ENCODE measurements around the gene DICER1. TPM values are rescaled to one million over a fixed set of nuclear protein-coding genes. Genes with fewer than 3 reads are reported as not detected.

The DICER1 gene
- total RNA-seq, 2 donors from 2014 or later, result 104 to 115 TPM

DNA sequence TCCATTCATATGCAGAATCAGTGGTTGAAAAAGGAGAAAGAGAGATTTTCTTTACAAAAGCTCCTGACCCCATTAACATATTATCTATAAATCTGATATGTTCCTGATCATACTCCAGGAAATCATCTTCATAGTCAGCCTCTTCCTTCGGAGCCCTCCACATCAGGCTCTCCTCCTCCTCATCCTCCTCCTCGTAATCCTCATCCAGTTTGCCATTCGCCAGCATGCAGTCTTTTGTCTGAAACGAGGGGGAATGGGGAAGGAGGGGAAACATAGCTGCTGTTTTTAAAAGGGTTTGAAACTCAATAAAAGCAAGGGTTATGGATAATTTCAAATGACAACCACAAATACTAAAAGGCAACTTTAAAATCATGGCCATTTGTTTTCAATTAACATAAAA is 60.9 kb downstream of the DICER1 start:
- H3K4me1 Mint-ChIP-seq (ENCODE audit: low read depth in 2 of 2), result peaks cover 11 to 14% of the 10 kb centered on the region in 2 donors
- no peaks in the 10 kb centered on the region for H3K27me3 Mint-ChIP-seq
- no peak overlapping the region for H3K27ac Mint-ChIP-seq
- H3K36me3 Mint-ChIP-seq, result peaks cover 10% of the 10 kb centered on the region
- ATAC-seq, result no peak
- H3K9me3 Mint-ChIP-seq, result no peaks in the 10 kb centered on the region
- no peak for DNase-seq (ENCODE audit: low spot score)
- no peak overlapping the region for H3K4me3 Mint-ChIP-seq

- Mint-ChIP-seq H3K36me3 (peaks cover 10% of the 10 kb centered on the region), H3K27ac (no peak overlapping the region), H3K9me3 (no peaks in the 10 kb centered on the region), H3K27me3 (no peaks in the 10 kb centered on the region), H3K4me1 (ENCODE audit: low read depth in 2 of 2) (peaks cover 11 to 14% of the 10 kb centered on the region in 2 donors), H3K4me3 (no peak overlapping the region)
- ATAC-seq (no peak), DNase-seq (ENCODE audit: low spot score) (no peak)
Measured at GRCh38 chr14:95095996-95096395, 61.3 kb downstream of the DICER1 start.

- Mint-ChIP-seq H3K9me3 (no peaks in the 10 kb centered on the region), H3K27me3 (no peaks in the 10 kb centered on the region), H3K4me3 (no peak overlapping the region), H3K36me3 (peaks cover 19% of the 10 kb centered on the region), H3K4me1 (ENCODE audit: low read depth in 2 of 2) (peaks cover 4% of the 10 kb centered on the region in 2 donors), H3K27ac (no peak overlapping the region)
- no peak for DNase-seq (ENCODE audit: low spot score)
- no peak for ATAC-seq
Measured at GRCh38 chr14:95092723-95093122, 64.6 kb downstream of the DICER1 start.

- Mint-ChIP-seq H3K27me3 (no peaks in the 10 kb centered on the region), H3K4me3 (no peak overlapping the region), H3K4me1 (ENCODE audit: low read depth in 2 of 2) (no peaks in the 10 kb centered on the region), H3K27ac (no peak overlapping the region), H3K36me3 (peaks cover 14% of the 10 kb centered on the region), H3K9me3 (no peaks in the 10 kb centered on the region)
- DNase-seq (ENCODE audit: low spot score), result no peak
- ATAC-seq, result no peak
Measured at GRCh38 chr14:95091581-95091980, 65.7 kb downstream of the DICER1 start.

DNA sequence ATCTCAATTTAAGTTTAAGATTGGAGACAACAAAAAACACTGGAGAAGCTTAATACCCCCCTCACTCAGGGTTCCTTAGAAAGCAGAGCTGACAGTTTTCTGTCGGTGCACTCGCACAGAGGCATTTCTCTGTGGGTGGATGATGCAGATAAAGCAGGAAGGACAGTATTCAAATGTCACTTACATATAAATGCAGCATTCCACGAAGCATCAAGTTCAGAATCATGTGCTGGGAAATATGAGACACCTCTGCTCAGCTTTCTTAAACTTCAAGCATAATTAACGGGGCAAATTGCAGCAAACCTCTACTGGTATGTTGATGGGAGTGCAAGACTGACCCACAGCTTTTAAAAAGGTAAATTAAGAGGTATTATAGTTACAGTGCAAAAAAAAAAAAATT is 68.7 kb downstream of the DICER1 start:
- H3K4me1 Mint-ChIP-seq (ENCODE audit: low read depth in 2 of 2), result no peaks in the 10 kb centered on the region
- no peak overlapping the region for H3K27ac Mint-ChIP-seq
- ATAC-seq, result no peak
- H3K9me3 Mint-ChIP-seq, result no peaks in the 10 kb centered on the region
- no peak overlapping the region for H3K4me3 Mint-ChIP-seq
- no peaks in the 10 kb centered on the region for H3K27me3 Mint-ChIP-seq
- peaks cover 20% of the 10 kb centered on the region for H3K36me3 Mint-ChIP-seq
- no peak for DNase-seq (ENCODE audit: low spot score)

DNA sequence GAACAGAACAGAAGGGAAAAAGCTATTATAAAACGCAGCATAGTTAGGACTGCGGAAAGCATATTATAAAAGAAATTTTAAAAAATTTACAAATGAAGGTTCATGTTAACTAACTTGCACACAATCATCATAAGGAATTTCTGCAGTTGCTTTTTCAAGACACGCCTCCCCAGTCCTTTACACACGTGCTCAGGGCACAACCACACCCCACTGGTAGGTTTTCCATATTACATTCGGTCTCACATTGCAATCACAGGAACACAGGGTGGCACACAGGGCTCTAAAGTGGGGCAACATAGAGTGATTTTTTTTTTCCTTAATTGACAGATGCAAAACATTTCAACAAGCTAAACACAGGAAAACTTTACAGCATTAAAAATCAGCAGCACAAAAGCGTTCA is 69.7 kb downstream of the DICER1 start:
- ATAC-seq, result no peak
- H3K9me3 Mint-ChIP-seq, result no peaks in the 10 kb centered on the region
- H3K4me3 Mint-ChIP-seq, result no peak overlapping the region
- H3K4me1 Mint-ChIP-seq (ENCODE audit: low read depth in 2 of 2), result no peaks in the 10 kb centered on the region
- peaks cover 20% of the 10 kb centered on the region for H3K36me3 Mint-ChIP-seq
- H3K27ac Mint-ChIP-seq, result no peak overlapping the region
- H3K27me3 Mint-ChIP-seq, result no peaks in the 10 kb centered on the region
- DNase-seq (ENCODE audit: low spot score), result no peak

- ATAC-seq (no peak), DNase-seq (ENCODE audit: low spot score) (no peak)
- Mint-ChIP-seq H3K27me3 (no peaks in the 10 kb centered on the region), H3K4me3 (no peak overlapping the region), H3K36me3 (peaks cover 15% of the 10 kb centered on the region), H3K9me3 (no peaks in the 10 kb centered on the region), H3K4me1 (ENCODE audit: low read depth in 2 of 2) (no peaks in the 10 kb centered on the region), H3K27ac (no peak overlapping the region)
Measured at GRCh38 chr14:95085321-95085720, 72.0 kb downstream of the DICER1 start.

- ATAC-seq (peak in 1 of 2 donors; percentile 60), DNase-seq (ENCODE audit: low spot score) (no peak)
- Mint-ChIP-seq H3K4me1 (ENCODE audit: low read depth in 2 of 2) (no peaks in the 10 kb centered on the region), H3K4me3 (no peak overlapping the region), H3K27me3 (peaks cover 6 to 18% of the 10 kb centered on the region in 2 donors), H3K9me3 (no peaks in the 10 kb centered on the region), H3K36me3 (no peaks in the 10 kb centered on the region), H3K27ac (no peak overlapping the region)
Measured at GRCh38 chr14:95078867-95079266, 78.5 kb downstream of the DICER1 start.

- H3K9me3 Mint-ChIP-seq, result no peaks in the 10 kb centered on the region
- peaks cover 9 to 18% of the 10 kb centered on the region in 2 donors for H3K27me3 Mint-ChIP-seq
- no peak overlapping the region for H3K4me3 Mint-ChIP-seq
- ATAC-seq (no peak), DNase-seq (ENCODE audit: low spot score) (no peak)
- no peak overlapping the region for H3K27ac Mint-ChIP-seq
- H3K4me1 Mint-ChIP-seq (ENCODE audit: low read depth in 2 of 2), result no peaks in the 10 kb centered on the region
- H3K36me3 Mint-ChIP-seq, result no peaks in the 10 kb centered on the region
Measured at GRCh38 chr14:95077345-95077744, 80.0 kb downstream of the DICER1 start.

GRCh38 chr14:95075789-95076188 is 81.5 kb downstream of the DICER1 start:
- ATAC-seq (no peak), DNase-seq (ENCODE audit: low spot score) (no peak)
- no peaks in the 10 kb centered on the region for H3K4me1 Mint-ChIP-seq (ENCODE audit: low read depth in 2 of 2)
- no peak overlapping the region for H3K4me3 Mint-ChIP-seq
- H3K9me3 Mint-ChIP-seq, result no peaks in the 10 kb centered on the region
- peaks cover 9 to 18% of the 10 kb centered on the region in 2 donors for H3K27me3 Mint-ChIP-seq
- no peaks in the 10 kb centered on the region for H3K36me3 Mint-ChIP-seq
- H3K27ac Mint-ChIP-seq, result no peak overlapping the region

DNA sequence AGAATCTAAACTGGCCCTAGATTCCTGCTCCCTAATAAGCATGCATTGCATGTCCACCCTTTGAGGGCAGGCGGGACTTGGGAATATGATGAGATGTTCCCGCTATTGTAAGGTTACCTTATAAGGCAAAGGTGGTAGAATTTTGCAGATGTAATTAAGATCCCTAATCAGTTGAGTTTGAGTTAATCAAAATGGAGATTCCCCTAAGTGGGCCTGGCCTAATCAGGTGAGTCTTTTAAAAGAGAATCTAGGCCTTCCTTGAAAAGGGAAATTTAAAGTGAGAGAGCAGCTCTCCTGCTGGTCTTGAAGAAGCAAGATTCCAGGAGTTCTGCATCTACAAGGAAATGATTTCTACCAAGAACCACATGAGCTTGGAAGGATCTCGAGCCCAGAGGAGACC is 83.4 kb downstream of the DICER1 start:
- DNase-seq (ENCODE audit: low spot score) (no peak), ATAC-seq (no peak)
- no peak overlapping the region for H3K27ac Mint-ChIP-seq
- H3K27me3 Mint-ChIP-seq, result peaks cover 9 to 18% of the 10 kb centered on the region in 2 donors
- H3K9me3 Mint-ChIP-seq, result no peaks in the 10 kb centered on the region
- no peaks in the 10 kb centered on the region for H3K36me3 Mint-ChIP-seq
- no peak overlapping the region for H3K4me3 Mint-ChIP-seq
- H3K4me1 Mint-ChIP-seq (ENCODE audit: low read depth in 2 of 2), result no peaks in the 10 kb centered on the region

DNA sequence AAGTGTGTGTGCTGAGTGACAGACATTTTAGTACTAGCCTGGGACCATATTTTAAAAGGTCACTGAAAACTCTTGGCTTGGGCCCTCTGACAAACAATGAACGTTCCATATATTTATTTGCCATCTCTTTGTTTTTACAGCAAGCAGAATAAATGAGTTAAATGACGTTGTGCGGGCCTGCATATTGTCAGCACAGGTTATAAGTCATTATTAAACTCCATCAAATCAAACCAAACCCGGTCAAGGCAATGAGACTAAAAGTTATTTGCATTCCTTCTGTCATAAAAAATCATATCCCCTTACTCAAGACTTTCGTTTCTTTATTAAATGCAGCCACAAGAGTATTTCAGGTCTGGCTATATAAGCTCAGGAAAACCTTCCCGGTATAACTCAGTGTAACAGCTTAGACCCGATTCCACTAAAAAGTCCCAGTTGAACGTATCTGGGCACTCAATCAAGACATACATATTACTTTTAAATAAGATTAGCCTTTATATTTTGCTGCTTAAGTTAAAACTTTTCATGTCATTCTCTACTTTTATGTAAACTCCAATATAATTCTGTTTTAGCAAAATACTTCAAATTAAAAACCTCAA is 84.9 kb downstream of the DICER1 start:
- no peak for ATAC-seq
- H3K4me1 Mint-ChIP-seq (ENCODE audit: low read depth in 2 of 2), result no peaks in the 10 kb centered on the region
- no peak overlapping the region for H3K4me3 Mint-ChIP-seq
- H3K36me3 Mint-ChIP-seq, result no peaks in the 10 kb centered on the region
- DNase-seq (ENCODE audit: low spot score), result no peak
- no peak overlapping the region for H3K27ac Mint-ChIP-seq
- H3K27me3 Mint-ChIP-seq, result peaks cover 6 to 9% of the 10 kb centered on the region in 2 donors
- H3K9me3 Mint-ChIP-seq, result no peaks in the 10 kb centered on the region

DNA sequence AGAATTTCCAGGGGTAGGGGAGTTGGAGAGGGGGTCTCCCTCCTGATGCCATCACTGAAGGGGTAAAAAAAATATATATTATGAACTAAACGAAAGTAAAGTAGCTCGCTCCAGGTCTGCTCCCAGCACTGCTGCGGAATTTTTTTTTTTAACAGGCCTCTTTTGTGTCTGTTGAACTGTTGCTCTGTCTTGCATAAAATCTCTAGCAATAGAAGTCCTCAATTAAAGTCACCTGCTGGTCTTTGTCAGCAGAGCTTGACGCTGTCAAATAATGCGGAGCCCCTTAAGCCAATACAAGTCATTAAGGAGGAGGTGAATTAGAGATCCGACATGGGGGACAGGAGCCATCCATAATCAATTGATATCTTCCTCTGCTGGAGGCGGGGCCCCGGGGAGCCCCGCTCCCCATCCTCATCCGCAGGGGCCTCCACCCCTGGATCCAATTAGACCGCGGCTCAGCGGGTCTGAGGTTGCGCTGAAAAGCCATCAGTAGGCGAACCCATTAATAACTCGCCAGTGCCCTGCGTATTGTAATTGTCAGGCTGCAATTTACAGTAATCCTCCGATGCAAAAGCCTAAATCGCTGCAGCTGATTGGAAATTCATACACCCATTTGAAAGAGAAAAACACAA is 85.6 kb downstream of the DICER1 start:
- H3K4me1 Mint-ChIP-seq (ENCODE audit: low read depth in 2 of 2), result no peaks in the 10 kb centered on the region
- H3K27me3 Mint-ChIP-seq, result peaks cover 5 to 9% of the 10 kb centered on the region in 2 donors
- H3K4me3 Mint-ChIP-seq, result no peak overlapping the region
- DNase-seq (ENCODE audit: low spot score), result no peak
- H3K9me3 Mint-ChIP-seq, result no peaks in the 10 kb centered on the region
- no peak overlapping the region for H3K27ac Mint-ChIP-seq
- ATAC-seq, result no peak
- H3K36me3 Mint-ChIP-seq, result no peaks in the 10 kb centered on the region

DNA sequence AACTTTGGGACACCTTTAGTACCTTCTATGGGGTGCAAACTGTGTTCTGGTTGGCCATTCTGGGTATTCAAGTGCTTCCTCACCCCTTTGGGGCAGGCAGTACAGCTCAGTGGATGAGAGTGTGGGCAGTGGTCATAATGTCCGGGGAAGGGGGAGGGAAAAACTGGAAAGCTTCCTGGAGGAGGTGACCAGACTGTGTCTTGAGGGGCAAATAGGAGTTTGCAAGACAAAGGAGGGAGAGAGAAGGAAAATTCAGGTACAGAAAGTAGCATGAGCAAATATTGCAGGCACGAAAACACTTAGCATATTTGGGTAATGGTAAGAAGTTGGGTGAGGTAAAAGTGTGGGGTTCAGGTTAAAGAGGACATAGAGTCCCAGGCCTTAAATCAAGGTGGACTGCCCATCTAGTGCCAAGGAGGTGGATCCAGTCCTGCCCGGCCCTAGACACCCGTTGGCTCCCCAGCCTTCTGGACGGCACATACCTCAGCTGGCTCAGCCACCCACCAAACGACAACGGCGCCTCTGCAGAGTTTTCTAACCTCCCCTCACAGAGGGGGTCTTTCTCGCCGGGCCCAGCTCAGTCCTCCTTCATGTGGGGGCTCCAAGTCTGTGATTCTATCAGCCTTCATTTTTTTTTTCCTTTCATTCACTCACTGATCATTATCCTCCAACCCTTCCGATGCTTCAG is 86.4 kb downstream of the DICER1 start:
- no peaks in the 10 kb centered on the region for H3K4me1 Mint-ChIP-seq (ENCODE audit: low read depth in 2 of 2)
- no peak overlapping the region for H3K4me3 Mint-ChIP-seq
- H3K27ac Mint-ChIP-seq, result no peak overlapping the region
- H3K27me3 Mint-ChIP-seq, result peaks cover 3 to 5% of the 10 kb centered on the region in 2 donors
- DNase-seq (ENCODE audit: low spot score) (no peak), ATAC-seq (no peak)
- H3K9me3 Mint-ChIP-seq, result no peaks in the 10 kb centered on the region
- no peaks in the 10 kb centered on the region for H3K36me3 Mint-ChIP-seq
